Activated naive CD4-positive, alpha-beta T cell treated with Interleukin-2 at 50 U/mL for 16 hours (primary cell): Measurements from ENCODE around the gene FAM161A.

Experiments
- DNase-seq: peaks from one replicate; pipeline ENCODE4 v3.0.0-alpha.2; 2020

Gene FAM161A

DNA sequence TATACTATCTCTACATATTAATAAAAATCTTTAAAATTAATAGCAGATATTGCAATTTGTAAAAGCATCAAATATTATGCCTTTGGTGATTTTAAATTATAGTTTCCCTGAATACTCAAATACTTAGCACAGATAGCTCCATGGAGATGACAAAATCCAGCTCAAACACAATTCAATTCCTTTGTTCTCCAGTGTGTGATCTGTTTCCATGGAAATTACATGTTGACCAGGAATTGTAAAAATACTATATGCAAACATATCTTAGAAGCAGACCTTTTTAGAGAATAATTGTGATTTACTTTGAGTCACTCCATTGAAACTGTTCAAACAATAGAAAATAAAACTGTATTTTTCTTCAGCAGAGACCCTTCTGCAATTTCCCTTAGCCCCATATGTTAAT, 68.3 kb downstream of the FAM161A start:
- DNase-seq = no peak

DNA sequence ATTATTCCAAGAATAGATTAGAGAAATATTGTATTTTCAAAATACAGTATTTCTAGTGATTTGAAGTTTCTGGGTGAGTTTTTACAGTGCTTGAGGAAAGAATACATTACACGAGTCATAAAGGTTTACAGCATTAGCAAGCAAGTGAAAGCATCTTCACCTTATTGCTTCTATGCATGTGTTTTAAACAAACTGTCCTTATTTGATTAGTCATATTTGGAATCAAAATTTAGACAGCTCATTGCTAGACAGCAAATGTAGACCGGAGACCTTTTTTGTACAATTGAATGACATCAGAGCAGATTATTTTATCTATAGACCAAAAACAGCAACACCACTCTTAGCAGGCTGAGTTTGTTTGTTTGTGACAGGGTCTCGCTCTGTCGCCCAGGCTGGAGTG, 69.2 kb downstream of the FAM161A start:
- DNase-seq = no peak

GRCh38 chr2:61775956-61776570, 77.8 kb downstream of the FAM161A start:
- no peak for DNase-seq
